GDM1 (cell line): Measurements from ENCODE around the gene IGF1R.

Source experiments
- DNase-seq: peaks from one replicate; lab custom pipeline; 2025; lab: John Stamatoyannopoulos, UW

The IGF1R gene

DNA sequence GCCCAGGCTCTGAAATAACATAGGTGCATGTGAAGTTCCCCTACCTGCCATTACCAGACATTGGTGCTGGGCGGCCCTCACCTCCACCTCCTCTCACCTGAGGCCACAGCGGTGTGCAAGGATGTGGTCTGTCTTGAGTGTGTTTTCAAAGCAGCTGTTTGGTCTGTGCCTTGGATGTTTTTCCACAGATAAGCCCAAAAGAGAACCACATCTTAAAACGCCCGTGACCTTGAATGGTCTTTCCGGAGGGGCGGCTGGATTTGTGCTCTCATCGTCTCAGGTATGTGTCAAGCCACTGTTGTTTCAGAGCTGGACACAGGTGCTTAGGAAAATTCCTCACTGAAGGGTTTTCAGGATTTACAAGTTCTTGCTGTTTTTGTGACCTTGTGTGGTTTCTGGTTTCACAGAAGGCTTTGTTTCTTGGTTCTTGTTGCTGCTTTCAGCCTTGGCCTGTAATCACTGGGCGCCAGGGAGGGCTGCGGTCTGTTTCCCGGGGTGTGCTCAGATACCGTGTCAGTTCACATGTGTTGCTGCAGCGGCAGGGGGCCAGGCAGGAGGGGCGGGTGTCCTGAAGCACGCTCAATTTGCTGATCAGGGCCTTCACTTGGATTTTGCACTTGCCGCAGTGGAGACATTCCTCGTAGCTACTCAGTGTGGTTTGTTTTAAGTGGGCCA, 128.4 kb downstream of the IGF1R start:
- DNase-seq = no peak

DNA sequence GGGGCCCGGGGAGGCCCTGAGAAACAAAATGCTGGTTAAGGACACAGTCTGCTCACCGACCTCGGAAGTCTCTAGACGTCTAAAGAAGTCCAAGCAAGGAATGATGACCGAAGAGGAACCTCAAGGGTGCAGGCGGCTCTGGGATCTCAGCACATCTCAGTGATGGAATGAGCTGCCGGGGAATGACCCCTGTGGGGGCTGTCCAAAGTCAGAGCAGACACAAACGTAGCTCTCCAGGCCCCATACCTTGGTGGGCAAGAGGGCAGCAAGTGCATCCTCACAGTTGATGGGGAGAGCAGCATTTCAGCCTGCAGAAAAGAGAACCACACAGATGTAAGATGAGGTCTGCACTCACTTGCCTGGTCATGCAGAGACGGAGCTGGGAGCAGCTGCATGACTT, 129.1 kb downstream of the IGF1R start:
- DNase-seq = no peak

GRCh38 chr15:98778263-98778959, 130.1 kb downstream of the IGF1R start:
- DNase-seq = no peak

- no peak for DNase-seq
Measured at GRCh38 chr15:98778960-98779359, 130.6 kb downstream of the IGF1R start.

GRCh38 chr15:98779463-98780071, 131.2 kb downstream of the IGF1R start:
- DNase-seq = peak; percentile 94

GRCh38 chr15:98781838-98782237, 133.5 kb downstream of the IGF1R start:
- no peak for DNase-seq

DNA sequence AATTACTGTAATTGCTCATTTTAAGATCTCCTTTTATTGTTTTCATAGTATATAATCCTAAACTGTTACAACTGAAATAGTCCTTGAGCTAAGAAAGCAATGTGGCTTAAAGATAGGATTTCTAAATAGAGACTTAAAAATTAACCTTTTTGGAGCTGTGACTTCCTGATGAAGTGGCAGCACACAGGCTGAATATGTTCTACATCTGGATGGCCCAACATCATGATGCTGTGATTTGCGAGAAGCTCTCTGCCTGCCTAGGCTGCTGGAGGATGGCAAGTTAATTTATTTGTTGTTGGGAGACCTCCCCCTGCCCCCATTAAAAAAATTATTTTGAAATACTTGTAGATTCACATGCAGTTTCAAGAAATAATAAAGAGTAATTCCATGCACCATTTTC, 134.5 kb downstream of the IGF1R start:
- no peak for DNase-seq

- DNase-seq = no peak
Measured at GRCh38 chr15:98785431-98785806, 137.1 kb downstream of the IGF1R start.

GRCh38 chr15:98785807-98786621, 137.7 kb downstream of the IGF1R start:
- no peak for DNase-seq

- no peak for DNase-seq
Measured at GRCh38 chr15:98786717-98787116, 138.4 kb downstream of the IGF1R start.

DNA sequence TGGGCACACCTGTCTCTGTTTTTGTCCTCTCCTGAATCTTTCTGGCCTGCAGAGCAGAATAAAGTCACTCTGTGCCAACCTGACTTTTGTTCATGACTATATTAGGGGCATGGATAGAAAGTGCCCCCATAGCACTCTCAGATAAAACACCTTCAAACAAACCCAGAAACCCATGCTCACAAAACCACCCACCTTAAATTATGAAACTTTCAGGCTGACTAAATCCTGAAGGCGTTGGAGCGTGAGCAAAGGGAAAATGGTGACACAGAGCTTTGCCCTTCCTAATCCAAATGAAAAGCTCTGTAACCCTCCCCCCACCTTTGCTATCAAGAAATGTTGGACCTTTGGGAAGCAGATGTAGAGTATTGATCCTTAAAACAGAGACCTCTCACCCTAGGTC, 138.9 kb downstream of the IGF1R start:
- DNase-seq = no peak

- DNase-seq = peak; percentile 23
Measured at GRCh38 chr15:98787936-98788757, 139.8 kb downstream of the IGF1R start.

GRCh38 chr15:98789020-98789419, 140.7 kb downstream of the IGF1R start:
- no peak for DNase-seq

DNA sequence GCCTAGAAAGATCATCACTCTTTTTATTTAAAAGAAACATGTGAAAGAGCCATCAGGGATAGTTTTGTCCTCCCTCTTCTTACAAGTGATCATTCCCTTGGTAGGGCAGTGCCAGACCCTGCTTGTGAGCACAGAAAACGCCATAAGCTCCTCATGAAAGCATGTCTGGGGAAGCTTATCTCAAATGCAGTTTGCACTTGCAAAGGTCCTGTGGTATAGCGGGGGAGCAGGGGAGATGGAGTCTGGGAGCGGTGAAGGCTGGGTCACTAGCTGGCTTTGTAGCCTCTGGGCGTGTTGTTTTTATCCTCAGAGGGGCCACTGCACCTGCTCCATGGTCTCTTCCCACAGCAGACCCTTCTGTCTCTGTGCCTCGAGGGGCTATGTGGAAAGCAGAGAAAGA, 141.9 kb downstream of the IGF1R start:
- DNase-seq = no peak

GRCh38 chr15:98791046-98791701, 142.8 kb downstream of the IGF1R start:
- no peak for DNase-seq

DNA sequence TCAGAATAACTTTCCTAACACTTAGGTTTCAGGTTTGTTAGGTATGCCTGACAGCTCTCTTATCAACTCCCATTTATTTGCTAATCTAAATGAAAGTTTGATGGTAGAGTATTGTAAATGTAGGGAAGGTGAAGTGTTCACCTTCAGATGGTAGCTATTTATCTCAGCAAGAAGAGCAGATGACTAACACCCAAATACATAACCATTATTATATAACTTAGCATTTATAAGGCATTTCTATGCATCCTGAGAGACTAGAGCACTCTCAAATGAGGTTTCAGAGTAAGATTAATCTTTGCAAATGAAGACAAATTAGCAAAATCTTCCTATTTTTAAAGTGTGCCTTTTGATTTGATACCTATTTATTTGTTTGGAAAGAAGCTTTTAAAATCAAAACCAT, 143.8 kb downstream of the IGF1R start:
- no peak for DNase-seq

- DNase-seq = no peak
Measured at GRCh38 chr15:98794211-98794610, 145.9 kb downstream of the IGF1R start.

DNA sequence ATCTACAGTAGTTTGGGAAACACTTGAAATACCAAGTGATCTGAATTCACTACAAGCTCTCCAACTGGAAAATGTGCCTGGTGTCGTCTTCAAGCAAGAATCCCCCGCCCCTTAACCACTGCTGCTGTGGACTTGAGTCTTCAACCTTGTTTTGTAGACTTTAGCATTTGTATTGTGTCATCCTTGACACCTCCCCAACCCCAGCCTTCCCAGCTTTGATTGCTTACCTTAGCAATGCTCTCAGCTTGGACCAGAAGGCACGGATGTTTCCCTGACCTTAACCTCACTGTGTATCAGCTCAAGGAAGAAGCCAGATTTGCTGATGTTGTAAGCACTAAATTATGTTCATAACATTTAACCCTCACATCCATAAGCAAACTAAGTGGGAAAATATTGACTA, 146.4 kb downstream of the IGF1R start:
- DNase-seq = no peak

DNA sequence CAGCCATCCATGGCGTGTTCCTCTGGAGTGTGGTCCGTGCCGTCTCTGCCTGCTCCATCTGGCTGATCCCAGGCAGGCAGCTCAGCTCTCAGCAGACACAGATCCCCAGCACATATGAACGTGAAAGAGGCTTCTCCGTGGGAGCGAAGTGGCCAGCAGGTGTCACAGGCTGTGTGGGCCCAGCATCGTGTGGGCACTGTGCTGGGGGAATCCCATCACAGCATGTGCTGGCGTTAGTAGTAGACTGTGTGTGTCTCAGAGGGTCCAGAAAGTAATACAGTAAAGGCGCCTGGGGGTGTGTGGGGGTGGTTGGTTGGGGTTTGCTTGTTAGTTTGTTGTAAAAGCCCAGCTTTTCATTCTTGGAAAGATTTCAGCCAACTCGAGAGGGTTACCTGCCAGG, 147.6 kb downstream of the IGF1R start:
- no peak for DNase-seq

DNA sequence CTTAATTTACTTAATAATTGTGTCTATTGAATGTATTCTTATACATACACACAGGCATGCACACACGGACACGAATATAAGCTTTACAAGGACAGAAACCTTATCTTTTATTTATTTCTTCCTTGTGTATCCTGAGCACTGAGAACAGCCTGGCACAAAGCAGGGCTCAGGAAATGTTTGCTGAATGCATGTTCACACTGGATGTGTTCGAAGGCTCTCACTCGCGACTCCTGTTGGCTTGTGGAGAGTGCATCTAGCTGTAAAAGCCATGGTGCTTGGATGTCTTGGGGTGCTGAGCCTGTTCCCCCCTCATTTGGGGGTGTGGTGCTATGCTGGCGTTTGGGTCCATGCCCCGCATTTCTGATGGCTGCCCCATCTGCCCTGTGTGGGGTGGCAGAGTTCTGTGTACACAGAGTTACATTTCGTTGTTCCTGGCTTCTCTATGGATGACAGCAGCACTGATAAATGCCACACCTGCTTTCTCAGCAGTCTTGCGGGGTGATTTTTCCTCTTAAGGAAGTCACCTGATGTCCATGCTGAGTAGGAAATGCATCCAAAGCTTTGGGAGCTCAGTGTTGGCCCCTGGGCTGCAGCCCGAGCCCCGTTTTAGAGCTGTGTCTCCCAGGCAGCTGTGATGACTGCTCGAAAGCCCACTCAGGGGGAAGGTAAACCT, 148.5 kb downstream of the IGF1R start:
- DNase-seq = no peak
